ENCODE results near the gene CTSE.

Gene CTSE

DNA sequence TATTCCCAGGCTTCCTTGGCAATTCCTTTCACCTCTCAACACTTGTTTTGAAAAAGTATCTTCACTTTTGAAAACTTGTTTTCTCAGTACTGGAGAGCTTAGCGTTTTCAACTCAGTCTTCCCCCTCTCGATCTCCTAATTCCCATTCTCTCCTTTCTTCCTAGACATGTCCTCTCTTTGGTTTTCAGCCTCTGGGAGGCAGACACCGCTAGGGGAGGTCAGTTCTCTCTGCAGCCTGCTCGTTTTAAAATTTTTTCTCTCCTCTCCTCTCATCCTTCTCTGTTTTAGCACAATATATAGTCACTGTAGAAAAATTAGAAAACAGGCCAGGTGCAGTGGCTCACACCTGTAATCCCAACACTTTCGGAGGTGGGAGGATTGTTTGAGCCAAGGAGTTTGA, 16.6 kb upstream of the CTSE start:
- no peaks in the 10 kb centered on the region for H3K9me3 ChIP-seq (ENCODE audit: low read length)
- no peak overlapping the region for H3K4me3 ChIP-seq (ENCODE audit: low read length)
- peaks cover 5% of the 10 kb centered on the region for H3K4me1 ChIP-seq (ENCODE audit: insufficient read depth, low read length)
- H3K36me3 ChIP-seq (ENCODE audit: insufficient read depth, low read length): no peaks in the 10 kb centered on the region
- H2AFZ ChIP-seq (ENCODE audit: low read depth, low read length): no peak overlapping the region
- peaks cover 5% of the 10 kb centered on the region for H3K27me3 ChIP-seq (ENCODE audit: insufficient read depth, low read length)

DNA sequence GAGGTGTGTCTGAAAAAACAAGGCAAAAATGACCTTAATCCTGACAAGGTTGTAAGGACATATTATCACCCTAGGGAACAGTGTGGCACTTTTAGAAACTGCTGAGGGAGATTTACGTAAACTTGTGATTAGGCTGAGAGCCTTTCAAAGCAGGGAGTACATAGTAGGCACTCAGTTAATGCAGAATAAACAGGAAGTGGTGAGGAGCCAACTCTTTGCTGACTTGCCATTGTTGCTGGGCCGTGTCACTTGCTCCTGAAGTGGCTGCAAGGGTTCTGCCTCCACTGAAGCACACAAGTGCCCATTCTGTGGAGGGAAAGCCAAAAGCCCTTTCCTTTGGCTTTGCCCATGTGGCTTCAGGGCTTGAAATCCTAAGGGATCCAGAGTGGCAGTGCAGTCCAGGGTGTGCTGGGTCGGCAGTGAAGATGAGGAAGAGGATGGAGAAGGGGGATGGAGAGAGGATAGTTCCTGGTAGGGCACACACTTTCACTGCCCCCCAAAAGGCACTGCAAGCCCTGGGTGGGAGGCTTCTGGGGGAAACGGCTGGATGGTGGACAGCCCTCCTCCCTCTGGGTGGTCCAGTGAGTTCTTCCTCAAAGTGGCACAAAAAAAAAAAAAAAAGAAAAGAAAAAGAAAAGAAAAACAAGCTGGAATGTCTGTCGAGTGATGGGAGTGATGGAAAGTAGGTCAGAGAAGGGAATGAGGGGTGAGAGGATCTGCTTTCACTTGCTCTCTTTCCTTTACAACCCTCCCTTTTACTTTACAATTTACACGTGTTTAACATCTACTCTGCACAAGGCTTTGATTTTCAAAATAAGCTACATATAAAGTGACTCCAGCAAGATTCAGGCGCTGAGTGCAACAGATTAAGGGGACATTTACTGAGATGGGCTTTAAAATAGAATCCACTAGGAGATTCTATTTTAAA, 15.6 kb upstream of the CTSE start:
- Histone ChIP-seq H3K27me3 (ENCODE audit: insufficient read depth, low read length) (peaks cover 10% of the 10 kb centered on the region), H3K36me3 (ENCODE audit: insufficient read depth, low read length) (no peaks in the 10 kb centered on the region), H3K4me1 (ENCODE audit: insufficient read depth, low read length) (peaks cover 5% of the 10 kb centered on the region), H3K9me3 (ENCODE audit: low read length) (no peaks in the 10 kb centered on the region), H2AFZ (ENCODE audit: low read depth, low read length) (no peak overlapping the region), H3K4me3 (ENCODE audit: low read length) (no peak overlapping the region)

DNA sequence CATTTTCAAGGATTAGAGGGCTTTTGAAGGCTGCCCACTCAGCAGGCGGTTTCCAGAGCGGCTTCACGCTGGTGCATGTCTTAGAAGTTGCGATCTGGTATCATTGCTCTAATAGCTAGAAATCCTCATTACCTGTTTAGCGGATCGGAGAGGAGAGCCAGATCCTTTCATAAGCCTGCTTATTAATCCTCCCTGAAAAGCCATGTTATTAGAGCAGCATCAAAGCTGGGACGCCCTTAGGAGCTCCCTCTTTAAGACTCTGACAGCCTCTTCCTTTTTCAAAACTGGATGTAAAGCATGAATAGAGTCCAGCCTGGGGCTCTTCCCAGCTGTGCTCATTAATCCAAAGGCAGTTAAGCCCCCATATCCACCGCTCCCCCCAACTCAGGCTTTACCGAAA, 13.9 kb upstream of the CTSE start:
- H3K4me1 ChIP-seq (ENCODE audit: insufficient read depth, low read length): peaks cover 5% of the 10 kb centered on the region
- peaks cover 12% of the 10 kb centered on the region for H3K27me3 ChIP-seq (ENCODE audit: insufficient read depth, low read length)
- no peak overlapping the region for H2AFZ ChIP-seq (ENCODE audit: low read depth, low read length)
- no peak overlapping the region for H3K4me3 ChIP-seq (ENCODE audit: low read length)
- H3K36me3 ChIP-seq (ENCODE audit: insufficient read depth, low read length): no peaks in the 10 kb centered on the region
- no peaks in the 10 kb centered on the region for H3K9me3 ChIP-seq (ENCODE audit: low read length)

DNA sequence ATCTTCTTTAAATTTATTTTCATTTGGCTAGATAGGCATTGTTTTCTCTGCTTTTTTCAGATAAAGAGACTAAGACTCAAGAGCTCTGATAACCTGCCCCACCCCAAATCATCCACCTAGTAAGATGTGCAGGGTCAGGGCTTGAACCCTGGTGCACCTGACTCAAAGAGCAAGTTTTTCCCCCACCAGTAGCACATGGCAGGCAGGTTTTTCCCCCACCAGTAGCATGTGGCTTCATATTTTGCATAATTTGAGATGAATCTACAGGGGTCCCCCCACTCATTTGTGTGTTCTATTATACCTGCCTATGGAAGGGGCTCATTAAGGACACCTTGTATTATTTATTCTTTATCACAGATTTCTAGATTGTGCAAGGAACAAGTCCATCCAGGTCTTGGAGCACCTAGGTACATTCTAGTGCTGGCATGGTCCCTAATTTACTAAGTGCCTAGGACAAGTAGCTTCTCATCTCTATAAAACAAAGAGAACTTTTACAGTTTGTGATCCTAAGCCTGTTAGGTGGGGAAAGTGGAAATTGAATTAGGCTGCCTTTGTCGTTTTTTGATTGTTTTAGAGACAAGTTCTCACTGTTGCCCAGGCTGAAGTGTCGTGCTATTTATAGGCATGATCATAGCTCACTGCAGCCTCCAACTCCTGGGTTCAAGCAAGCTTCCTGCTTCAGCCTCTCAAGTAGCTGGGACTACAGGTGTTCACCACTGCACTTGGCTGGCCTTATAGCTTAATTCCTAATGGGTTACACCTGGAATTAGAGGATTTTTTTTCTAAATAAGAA, 13.2 kb upstream of the CTSE start:
- no peaks in the 10 kb centered on the region for H3K9me3 ChIP-seq (ENCODE audit: low read length)
- no peak overlapping the region for H3K4me3 ChIP-seq (ENCODE audit: low read length)
- no peak overlapping the region for H2AFZ ChIP-seq (ENCODE audit: low read depth, low read length)
- peaks cover 5% of the 10 kb centered on the region for H3K4me1 ChIP-seq (ENCODE audit: insufficient read depth, low read length)
- peaks cover 12% of the 10 kb centered on the region for H3K27me3 ChIP-seq (ENCODE audit: insufficient read depth, low read length)
- no peaks in the 10 kb centered on the region for H3K36me3 ChIP-seq (ENCODE audit: insufficient read depth, low read length)

DNA sequence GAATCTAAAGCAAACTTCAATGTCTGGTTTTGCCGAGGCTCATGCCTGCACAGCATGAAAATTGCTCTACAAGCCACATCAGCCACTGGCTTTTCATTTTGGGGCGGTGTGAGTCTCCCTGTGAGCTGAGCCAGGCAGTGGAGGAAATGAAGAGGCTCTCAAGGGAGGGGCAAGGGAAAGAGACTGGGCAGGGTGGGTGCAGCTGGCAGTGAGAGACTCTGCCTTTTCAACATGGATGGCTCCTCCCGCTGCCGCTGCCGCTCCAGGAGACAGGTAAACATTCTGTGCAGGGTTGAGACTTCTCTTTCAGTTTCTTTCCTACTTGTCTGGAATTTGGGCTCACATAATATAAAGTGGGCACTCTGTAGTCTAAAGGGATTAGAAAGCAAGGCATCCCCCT, 11.3 kb upstream of the CTSE start:
- H3K4me3 ChIP-seq (ENCODE audit: low read length): no peak overlapping the region
- no peaks in the 10 kb centered on the region for H3K4me1 ChIP-seq (ENCODE audit: insufficient read depth, low read length)
- H3K36me3 ChIP-seq (ENCODE audit: insufficient read depth, low read length): no peaks in the 10 kb centered on the region
- H3K9me3 ChIP-seq (ENCODE audit: low read length): no peaks in the 10 kb centered on the region
- no peak overlapping the region for H2AFZ ChIP-seq (ENCODE audit: low read depth, low read length)
- H3K27me3 ChIP-seq (ENCODE audit: insufficient read depth, low read length): peaks cover 12% of the 10 kb centered on the region

DNA sequence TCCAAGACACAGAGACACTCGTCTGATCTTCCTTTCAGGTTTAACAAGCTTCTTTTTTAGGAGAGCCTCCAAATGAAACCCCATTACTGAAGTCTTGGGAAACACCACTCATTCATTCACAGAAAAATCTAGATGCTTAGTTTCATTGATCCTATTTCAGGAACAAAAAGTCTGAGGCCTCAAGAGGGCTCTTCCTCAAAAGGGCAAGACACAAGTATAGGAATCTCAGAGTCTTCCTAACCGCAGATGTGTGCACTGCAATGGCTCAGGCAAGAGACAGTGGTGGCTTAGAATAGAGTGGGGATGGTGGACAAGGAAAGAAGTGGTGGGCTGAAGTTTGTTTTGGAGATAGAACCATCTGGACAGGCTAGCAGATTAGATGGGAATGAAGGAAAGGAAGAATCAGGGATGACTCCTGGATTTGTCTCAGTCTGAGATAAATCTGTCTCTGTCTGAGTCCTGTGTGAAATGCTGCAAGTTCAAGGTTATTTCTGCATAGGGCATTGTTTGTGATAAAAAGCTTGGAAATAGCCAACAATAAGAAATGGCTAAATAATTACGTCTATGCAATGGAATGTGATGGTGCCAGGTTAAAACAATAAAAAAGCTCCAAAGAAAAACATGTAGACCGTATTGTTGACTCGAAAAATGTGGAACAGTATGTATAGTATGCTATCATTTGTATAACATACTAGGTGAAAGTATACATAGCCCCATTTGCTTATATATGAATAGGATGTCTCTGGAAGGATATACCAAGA, 8.9 kb upstream of the CTSE start:
- H3K4me3 ChIP-seq (ENCODE audit: low read length): no peak overlapping the region
- H3K4me1 ChIP-seq (ENCODE audit: insufficient read depth, low read length): no peaks in the 10 kb centered on the region
- H3K9me3 ChIP-seq (ENCODE audit: low read length): no peaks in the 10 kb centered on the region
- H3K27me3 ChIP-seq (ENCODE audit: insufficient read depth, low read length): peaks cover 10% of the 10 kb centered on the region
- H2AFZ ChIP-seq (ENCODE audit: low read depth, low read length): no peak overlapping the region
- H3K36me3 ChIP-seq (ENCODE audit: insufficient read depth, low read length): no peaks in the 10 kb centered on the region

DNA sequence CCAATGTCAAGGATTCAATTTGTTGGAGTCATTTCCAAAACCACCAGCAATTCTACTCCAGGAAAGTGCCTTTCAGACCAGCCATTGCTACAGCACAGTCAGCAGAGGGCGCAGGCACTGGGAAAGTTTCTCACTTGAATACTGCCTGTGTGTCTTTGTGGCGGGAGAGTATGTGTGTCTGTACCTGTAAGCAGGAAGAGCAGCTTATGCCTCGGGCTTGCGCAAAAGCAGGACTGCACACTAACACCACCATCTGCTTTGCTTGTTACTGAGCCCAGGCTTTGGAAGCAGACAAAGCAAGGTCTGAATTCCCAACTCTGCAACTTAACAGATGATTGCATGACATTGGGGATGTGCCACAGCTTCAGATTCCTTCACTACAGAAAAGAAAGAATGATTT, 7.0 kb upstream of the CTSE start:
- Histone ChIP-seq H3K36me3 (ENCODE audit: insufficient read depth, low read length) (no peaks in the 10 kb centered on the region), H3K4me3 (ENCODE audit: low read length) (no peak overlapping the region), H3K27me3 (ENCODE audit: insufficient read depth, low read length) (peaks cover 10% of the 10 kb centered on the region), H3K9me3 (ENCODE audit: low read length) (no peaks in the 10 kb centered on the region), H3K4me1 (ENCODE audit: insufficient read depth, low read length) (no peaks in the 10 kb centered on the region), H2AFZ (ENCODE audit: low read depth, low read length) (no peak overlapping the region)

DNA sequence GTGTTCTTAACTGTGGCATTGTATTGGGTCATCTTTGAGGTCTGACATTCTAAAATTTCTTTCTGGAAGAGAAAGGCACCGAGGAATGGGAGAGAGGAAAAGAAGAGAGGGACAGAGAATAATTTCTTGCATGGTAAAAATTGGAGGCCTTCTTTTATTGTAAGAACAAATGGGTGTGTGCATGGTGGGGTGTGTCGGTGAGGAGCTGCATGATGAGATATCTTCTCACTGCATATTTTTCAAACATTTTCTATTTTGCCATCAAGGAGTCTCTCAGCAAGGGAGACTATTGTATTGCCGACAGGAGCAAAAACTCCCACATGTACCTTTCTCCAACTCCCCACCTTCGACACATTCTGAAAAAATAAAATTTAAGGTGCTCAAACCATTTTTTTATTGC, 6.5 kb upstream of the CTSE start:
- no peaks in the 10 kb centered on the region for H3K4me1 ChIP-seq (ENCODE audit: insufficient read depth, low read length)
- no peak overlapping the region for H2AFZ ChIP-seq (ENCODE audit: low read depth, low read length)
- H3K27me3 ChIP-seq (ENCODE audit: insufficient read depth, low read length): peaks cover 9% of the 10 kb centered on the region
- no peaks in the 10 kb centered on the region for H3K36me3 ChIP-seq (ENCODE audit: insufficient read depth, low read length)
- no peaks in the 10 kb centered on the region for H3K9me3 ChIP-seq (ENCODE audit: low read length)
- H3K4me3 ChIP-seq (ENCODE audit: low read length): no peak overlapping the region

DNA sequence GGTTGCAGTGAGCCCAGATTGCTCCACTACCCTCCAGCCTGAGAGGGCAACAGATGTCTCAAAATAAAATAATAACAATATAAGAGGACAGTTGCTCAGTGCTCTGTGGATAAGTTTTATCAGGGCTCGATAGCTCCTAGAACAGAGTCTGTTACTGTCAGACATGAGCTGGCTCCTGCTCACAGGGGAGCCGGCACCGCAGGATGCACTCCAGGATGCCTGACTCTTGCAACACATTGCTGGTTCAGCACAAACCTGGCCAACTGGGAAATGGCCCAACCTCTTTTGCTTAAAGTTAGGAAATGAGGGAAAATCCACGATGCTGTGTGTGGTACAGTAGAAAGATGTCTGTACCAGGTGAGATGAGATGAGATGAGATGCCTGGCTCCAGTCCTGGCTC, 5.8 kb upstream of the CTSE start:
- Histone ChIP-seq H2AFZ (ENCODE audit: low read depth, low read length) (no peak overlapping the region), H3K27me3 (ENCODE audit: insufficient read depth, low read length) (peaks cover 6% of the 10 kb centered on the region), H3K4me1 (ENCODE audit: insufficient read depth, low read length) (no peaks in the 10 kb centered on the region), H3K4me3 (ENCODE audit: low read length) (no peak overlapping the region), H3K36me3 (ENCODE audit: insufficient read depth, low read length) (no peaks in the 10 kb centered on the region), H3K9me3 (ENCODE audit: low read length) (no peaks in the 10 kb centered on the region)

DNA sequence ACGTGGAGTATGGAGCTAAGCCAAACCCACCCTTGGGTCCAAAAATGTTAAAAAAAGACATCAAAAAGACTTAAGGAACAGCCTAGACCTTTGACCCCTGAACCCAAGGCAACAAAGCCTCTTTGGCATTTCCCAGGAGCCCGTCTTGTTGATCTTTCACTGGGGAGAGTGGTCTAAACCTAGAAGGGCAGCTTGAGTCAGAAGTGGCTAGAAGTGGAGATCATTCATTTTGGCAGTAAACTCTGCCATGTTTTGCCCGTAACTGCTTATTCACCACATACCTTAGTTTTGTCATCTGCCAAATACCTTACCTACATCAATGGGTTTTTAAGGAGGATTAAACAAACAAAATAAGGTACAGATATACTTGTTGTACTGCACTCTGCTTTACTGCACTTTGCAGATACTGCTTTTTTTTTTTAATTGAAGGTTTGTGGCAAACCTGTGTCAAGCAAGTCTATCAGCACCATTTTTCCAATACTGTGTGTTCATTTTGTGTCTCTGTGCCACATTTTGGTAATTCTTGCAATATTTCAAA, 1.7 kb upstream of the CTSE start:
- Histone ChIP-seq H3K27me3 (ENCODE audit: insufficient read depth, low read length) (peaks cover 2% of the 10 kb centered on the region), H3K36me3 (ENCODE audit: insufficient read depth, low read length) (no peaks in the 10 kb centered on the region), H3K4me1 (ENCODE audit: insufficient read depth, low read length) (no peaks in the 10 kb centered on the region), H3K4me3 (ENCODE audit: low read length) (no peak overlapping the region), H3K9me3 (ENCODE audit: low read length) (no peaks in the 10 kb centered on the region), H2AFZ (ENCODE audit: low read depth, low read length) (no peak overlapping the region)

DNA sequence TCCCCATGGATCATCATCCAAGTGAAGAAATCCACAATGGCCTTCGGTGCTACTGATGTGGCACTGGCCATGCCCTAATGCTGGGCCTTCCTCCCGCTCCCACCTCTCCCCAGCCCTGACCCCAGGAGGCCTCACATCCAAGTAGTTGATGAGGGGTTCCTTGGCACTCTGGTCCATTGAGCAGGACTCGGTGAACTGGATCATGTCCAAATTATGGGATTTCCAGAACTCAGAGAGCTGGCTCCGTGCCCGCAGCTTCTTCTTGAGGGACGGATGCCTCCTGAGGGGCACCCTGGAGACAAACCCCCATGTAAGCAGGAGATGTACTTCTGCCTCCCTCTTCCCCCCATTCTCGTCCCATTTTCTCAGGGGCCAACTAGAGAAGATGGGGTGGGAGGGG, 929 bp downstream of the CTSE start:
- Histone ChIP-seq H3K4me3 (ENCODE audit: low read length) (no peak overlapping the region), H2AFZ (ENCODE audit: low read depth, low read length) (no peak overlapping the region), H3K36me3 (ENCODE audit: insufficient read depth, low read length) (no peaks in the 10 kb centered on the region), H3K27me3 (ENCODE audit: insufficient read depth, low read length) (no peaks in the 10 kb centered on the region), H3K4me1 (ENCODE audit: insufficient read depth, low read length) (no peaks in the 10 kb centered on the region), H3K9me3 (ENCODE audit: low read length) (no peaks in the 10 kb centered on the region)

DNA sequence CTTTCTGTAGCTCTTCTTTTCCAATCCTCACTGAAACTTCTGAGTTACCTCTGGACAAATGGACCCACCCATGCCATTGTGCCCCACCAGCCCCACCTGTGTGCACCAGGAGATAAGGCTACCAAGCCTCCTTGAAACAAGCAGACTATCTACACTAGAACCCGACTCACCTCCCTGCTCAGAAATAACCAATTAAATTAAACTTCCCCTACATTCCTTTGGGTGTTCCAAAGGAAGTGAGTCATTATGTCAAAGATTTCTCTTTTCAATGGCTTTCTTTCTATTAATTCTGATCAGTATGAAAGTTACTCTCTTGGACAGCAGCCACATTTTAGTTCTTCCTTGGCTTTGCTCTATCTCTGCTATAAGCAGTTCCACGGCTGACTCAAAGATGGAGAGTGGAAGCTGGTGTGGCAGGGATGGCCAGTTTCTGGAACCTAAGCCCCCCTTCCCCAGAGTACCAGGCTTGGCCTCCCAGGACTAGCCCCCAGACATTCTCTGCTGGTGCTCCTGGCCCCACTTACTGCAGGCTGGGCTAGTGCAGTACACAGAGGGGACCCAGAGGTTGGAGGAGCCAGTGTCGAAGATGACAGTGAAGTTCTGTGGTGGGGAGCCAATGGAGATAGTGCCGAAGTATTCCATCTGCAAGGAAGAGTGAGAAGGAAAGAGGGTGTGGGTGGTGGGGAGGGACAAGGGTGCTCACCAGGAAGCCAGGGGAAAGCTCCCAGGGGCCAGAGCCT, 1.9 kb downstream of the CTSE start:
- Histone ChIP-seq H2AFZ (ENCODE audit: low read depth, low read length) (no peak overlapping the region), H3K4me3 (ENCODE audit: low read length) (no peak overlapping the region), H3K9me3 (ENCODE audit: low read length) (no peaks in the 10 kb centered on the region), H3K36me3 (ENCODE audit: insufficient read depth, low read length) (no peaks in the 10 kb centered on the region), H3K27me3 (ENCODE audit: insufficient read depth, low read length) (no peaks in the 10 kb centered on the region), H3K4me1 (ENCODE audit: insufficient read depth, low read length) (no peaks in the 10 kb centered on the region)

All from neuron (in vitro differentiated cells).